HepG2 (cell line): ENCODE results near the gene UAP1L1. TPM values are rescaled to one million over a fixed set of nuclear protein-coding genes. Genes with fewer than 3 reads are reported as not detected.

Experiments
- ATAC-seq: fragments of 200-7000 bp; cut with Tn5 transposase; 3 replicates; pipeline ENCODE4 v1.9.1; 2020; ENCODE audit warnings: mild to moderate bottlenecking, moderate library complexity
- BruUV-seq: library from RNA; stranded (reverse); fragments of 400-500 nt; replicated peaks from 2 replicates; lab custom pipeline; 2021; lab: Mats Ljungman, UMichigan
- CTCF ChIA-PET: fragments of 300-600 bp; formaldehyde crosslinking; extraction: SDS; loops from one replicate; lab custom pipeline; 2021; ENCODE audit warnings: low total read pairs, inconsistent platforms, low intra/inter-chr PET ratio; lab: Yijun Ruan, JAX
- POLR2A ChIA-PET: fragments of 350-600 bp; sonication (Branson Sonifier 250); formaldehyde crosslinking; loops from one replicate; lab custom pipeline; 2020; ENCODE audit warnings: antibody characterized with exemption, inconsistent platforms; lab: Yijun Ruan, JAX
- DNase-seq: peaks from one replicate; pipeline ENCODE4 v3.0.0-alpha.2; 2015; ENCODE audit warnings: low spot score
- FAIRE-seq: peaks from 3 replicates; lab custom pipeline; 2011; peaks lifted over from hg19 to GRCh38; lab: Jason Lieb, UNC
- H2AFZ ChIP-seq: one replicate; pipeline ENCODE4 v1.6.1; 2011; ENCODE audit warnings: low read length, inconsistent platforms
- H3K27ac ChIP-seq: fragments of 300-600 bp; 3 replicates; pipeline ENCODE4 v1.8.0; 2011; ENCODE audit warnings: mixed run types, mild to moderate bottlenecking, mixed read lengths, low read length, inconsistent platforms; ENCODE audit not compliant: insufficient read depth; ENCODE audit errors: extremely low read length
- H3K27me3 ChIP-seq, 2 experiments: fragments of 200-600 bp in 1 of 2; 2 replicates in 1 of 2; 3 replicates in 1 of 2; pipeline versions ENCODE4 v1.6.0 to v1.8.0; 2011; ENCODE audit warnings: low read length in 2 of 2, mild to moderate bottlenecking in 2 of 2, moderate library complexity in 2 of 2, inconsistent platforms in 1 of 2; ENCODE audit not compliant: insufficient read depth in 2 of 2, control insufficient read depth in 1 of 2
- H3K36me3 ChIP-seq, 2 experiments: fragments of 200-600 bp in 1 of 2; replicated peaks in 1 of 2; 2 replicates in 1 of 2; 3 replicates in 1 of 2; pipeline versions ENCODE4 v1.5.1 to v1.8.0; 2011; ENCODE audit warnings: low read length in 2 of 2, inconsistent platforms in 1 of 2; ENCODE audit not compliant: insufficient read depth in 2 of 2, control insufficient read depth in 1 of 2
- H3K4me1 ChIP-seq: 2 replicates; pipeline ENCODE4 v1.5.1; 2012; ENCODE audit warnings: low read length, inconsistent platforms; ENCODE audit not compliant: insufficient read depth
- H3K4me2 ChIP-seq: 2 replicates; pipeline ENCODE4 v1.6.0; 2011; ENCODE audit warnings: low read depth, low read length, inconsistent platforms
- H3K4me3 ChIP-seq, 3 experiments: fragments of 200-600 bp in 1 of 3; sonication (generic), shearing (Covaris generic) in 1 of 3; replicated peaks in 1 of 3; 2 replicates each; pipeline ENCODE4 v1.5.1; 2011 to 2016; ENCODE audit warnings: low read length in 3 of 3, inconsistent platforms in 2 of 3, low read depth in 2 of 3, mild to moderate bottlenecking in 2 of 3, control low read depth in 1 of 3, mixed read lengths in 1 of 3; ENCODE audit not compliant: insufficient read depth in 1 of 3
- H3K79me2 ChIP-seq: one replicate; pipeline ENCODE4 v1.6.1; 2011; ENCODE audit warnings: low read length, inconsistent platforms; ENCODE audit not compliant: insufficient read depth
- H3K9ac ChIP-seq: 2 replicates; pipeline ENCODE4 v1.6.0; 2011; ENCODE audit warnings: mild to moderate bottlenecking, low read depth, low read length, inconsistent platforms; ENCODE audit not compliant: insufficient read depth
- H3K9me3 ChIP-seq: 2 replicates; pipeline ENCODE4 v1.5.1; 2012; ENCODE audit warnings: mild to moderate bottlenecking, low read length
- H4K20me1 ChIP-seq: 2 replicates; pipeline ENCODE4 v1.6.0; 2011; ENCODE audit warnings: inconsistent platforms, mild to moderate bottlenecking, low read length, moderate library complexity; ENCODE audit not compliant: insufficient read depth
- DMTF1 ChIP-seq: sonication (generic); formaldehyde crosslinking; IDR thresholded peaks from 2 replicates; pipeline ENCODE4 v1.4.0; 2020; ENCODE audit warnings: mild to moderate bottlenecking, missing genetic modification reagents
- MTA1 ChIP-seq: sonication (generic); formaldehyde crosslinking; IDR thresholded peaks from 2 replicates; pipeline ENCODE4 v1.4.0; 2020; ENCODE audit warnings: missing genetic modification reagents, mild to moderate bottlenecking, borderline replicate concordance
- WGBS: methylation state at CpG from one replicate; pipeline ENCODE4 v1.1.6; 2017; ENCODE audit warnings: low lambda C conversion rate; 5-methylcytosine and 5-hydroxymethylcytosine counted together
- in situ Hi-C: cut with HindIII; loops from 2 replicates; pipeline ENCODE4 v1.10.0; 2017; ENCODE audit warnings: low pct_unique_long_range_greater_than_20kb; ENCODE audit not compliant: extremely low pct_ligation_motif_present
- intact Hi-C: fragments of 100-400 bp; cut with micrococcal nuclease; formaldehyde crosslinking; loops from one replicate; pipeline ENCODE4 v1.10.0; 2022; ENCODE audit not compliant: unreplicated experiment
- polyA plus RNA-seq, 8 experiments: library from polyadenylated mRNA; depleted of rRNA in 3 of 8; stranded (reverse) in 7 of 8; unstranded in 1 of 8; fragments of >200 nt; fragmentation: Illumina TruSeq in 4 of 8; extraction: Trizol in 4 of 8; gene quantifications; 2 replicates each; pipeline versions ENCODE4 v1.2.1 to v1.2.3, GENCODE V29; 2011 to 2016; ENCODE audit warnings: low read depth in 4 of 8, missing spikeins in 1 of 8, mixed read lengths in 1 of 8; ENCODE audit not compliant: insufficient read depth in 1 of 8
- total RNA-seq, 5 experiments: library from RNA; depleted of rRNA; stranded (reverse); fragments of >200 nt; fragmentation: Illumina TruSeq; extraction: Trizol; gene quantifications; 2 replicates each; pipeline ENCODE4 v1.2.3, GENCODE V29; 2016; ENCODE audit warnings: low read depth in 1 of 5

UAP1L1 gene
- total and polyA plus RNA-seq, 2 of the 13 experiments (the other 11 are each of a cell fraction or from before 2014, with no cell fraction given): 5.4 to 6.4 TPM

- no peak for TF ChIP-seq DMTF1 (CRISPR knock-in tag)
These were observed 39.8 kb upstream of the UAP1L1 start (continued) for GRCh38 chr9:137037483-137037882.

GRCh38 chr9:137038916-137039315, 38.4 kb upstream of the UAP1L1 start:
- in situ Hi-C loops (loop anchor here (10.0 kb wide), 1 partner anchor 194 kb away; the partner anchor contains the start of genes AJM1 and PHPT1), intact Hi-C loops (no loop called here)
- Histone ChIP-seq H3K4me3 (no peak overlapping the region), H3K79me2 (no peaks in the 10 kb centered on the region), H3K27me3 (peaks cover 0 to 7% of the 10 kb centered on the region in 2 experiments; a peak in 2 of 5 replicates), H3K9me3 (no peaks in the 10 kb centered on the region), H2AFZ (no peak overlapping the region), H3K4me1 (peaks cover 18% of the 10 kb centered on the region; the same call in 1 of the 2 replicates), H3K36me3 (no peaks in the 10 kb centered on the region), H4K20me1 (peaks cover under 1% of the 10 kb centered on the region; the same call in 1 of the 2 replicates), H3K9ac (no peak overlapping the region), H3K4me2 (no peak overlapping the region), H3K27ac (no peak overlapping the region)
- no peak for FAIRE-seq
- no peak for TF ChIP-seq MTA1
- 81% methylated on average over 8 of the region's 9 CpGs for WGBS
- ATAC-seq: no peak
- BruUV-seq: no TSS peak
- no peak for DNase-seq
- ChIA-PET POLR2A (no interaction called here), CTCF (no interaction called here)
